Measurements from ENCODE around the gene TMEM132D.

DNA sequence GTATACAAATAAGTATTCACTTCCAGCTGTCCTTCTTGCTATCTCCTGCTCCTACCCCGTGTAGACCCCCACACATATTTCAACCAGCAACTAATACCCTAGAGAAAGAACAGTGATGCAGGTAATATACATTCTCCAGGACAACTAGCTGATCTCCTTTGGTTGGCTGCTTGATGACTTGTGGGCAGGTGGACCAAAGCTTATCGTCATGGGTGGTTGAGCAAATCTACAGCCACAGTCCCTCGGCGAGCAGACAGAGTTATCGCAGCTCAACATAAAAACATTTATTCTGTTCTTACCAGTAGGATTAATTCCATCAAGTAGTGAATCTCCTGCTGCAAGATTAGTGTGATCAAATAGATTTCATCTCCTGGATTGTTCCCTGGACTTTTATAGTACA is 314.3 kb downstream of the TMEM132D start:
- TF ChIP-seq, protein P1, sequence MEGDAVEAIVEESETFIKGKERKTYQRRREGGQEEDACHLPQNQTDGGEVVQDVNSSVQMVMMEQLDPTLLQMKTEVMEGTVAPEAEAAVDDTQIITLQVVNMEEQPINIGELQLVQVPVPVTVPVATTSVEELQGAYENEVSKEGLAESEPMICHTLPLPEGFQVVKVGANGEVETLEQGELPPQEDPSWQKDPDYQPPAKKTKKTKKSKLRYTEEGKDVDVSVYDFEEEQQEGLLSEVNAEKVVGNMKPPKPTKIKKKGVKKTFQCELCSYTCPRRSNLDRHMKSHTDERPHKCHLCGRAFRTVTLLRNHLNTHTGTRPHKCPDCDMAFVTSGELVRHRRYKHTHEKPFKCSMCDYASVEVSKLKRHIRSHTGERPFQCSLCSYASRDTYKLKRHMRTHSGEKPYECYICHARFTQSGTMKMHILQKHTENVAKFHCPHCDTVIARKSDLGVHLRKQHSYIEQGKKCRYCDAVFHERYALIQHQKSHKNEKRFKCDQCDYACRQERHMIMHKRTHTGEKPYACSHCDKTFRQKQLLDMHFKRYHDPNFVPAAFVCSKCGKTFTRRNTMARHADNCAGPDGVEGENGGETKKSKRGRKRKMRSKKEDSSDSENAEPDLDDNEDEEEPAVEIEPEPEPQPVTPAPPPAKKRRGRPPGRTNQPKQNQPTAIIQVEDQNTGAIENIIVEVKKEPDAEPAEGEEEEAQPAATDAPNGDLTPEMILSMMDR (IDR thresholded peaks at IDR 0.05), result no peak
- no peak for TF ChIP-seq POLR2A (IDR thresholded peaks at IDR 0.05)
- no peak for TF ChIP-seq POLR2AphosphoS5 (IDR thresholded peaks at IDR 0.05; ENCODE audit: insufficient read depth in 1 of 2, low read depth in 1 of 2)

Measured in vagina (tissue), 2 donors.